C4-2B (cell line): ENCODE measurements around the gene FGFRL1.

ENCODE experiments used
- ZFX ChIP-seq: fragments of 450-650 bp; IDR thresholded peaks from 2 replicates; pipeline ENCODE4 v1.6.1; 2017
- TF ChIP-seq, protein P1 (sequence below): fragments of 450-650 bp; conservative IDR thresholded peaks from 2 replicates; pipeline ENCODE4 v1.5.1; 2017; ENCODE audit warnings: mild to moderate bottlenecking

DNA sequence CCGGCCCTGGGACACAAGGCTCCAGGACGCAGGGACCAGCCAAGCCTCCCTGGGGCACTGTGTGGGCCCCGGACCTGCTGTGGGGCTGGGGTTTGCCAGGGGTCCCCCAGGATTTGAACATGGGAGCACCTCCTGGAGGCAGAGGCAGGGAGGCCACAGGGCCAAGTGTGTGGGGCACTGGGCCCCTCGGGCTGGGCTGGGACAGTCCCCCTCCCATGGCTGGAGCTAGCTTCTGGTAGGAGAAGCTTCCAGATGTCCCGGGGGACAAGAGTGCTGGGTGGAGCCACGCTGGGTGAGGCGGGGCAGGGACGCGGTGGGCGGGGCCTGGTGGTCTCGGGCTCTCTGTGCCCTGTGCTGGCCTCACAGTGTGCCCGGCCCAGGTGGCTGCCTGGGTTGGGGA, 18.6 kb downstream of the FGFRL1 start:
- TF ChIP-seq, protein P1, sequence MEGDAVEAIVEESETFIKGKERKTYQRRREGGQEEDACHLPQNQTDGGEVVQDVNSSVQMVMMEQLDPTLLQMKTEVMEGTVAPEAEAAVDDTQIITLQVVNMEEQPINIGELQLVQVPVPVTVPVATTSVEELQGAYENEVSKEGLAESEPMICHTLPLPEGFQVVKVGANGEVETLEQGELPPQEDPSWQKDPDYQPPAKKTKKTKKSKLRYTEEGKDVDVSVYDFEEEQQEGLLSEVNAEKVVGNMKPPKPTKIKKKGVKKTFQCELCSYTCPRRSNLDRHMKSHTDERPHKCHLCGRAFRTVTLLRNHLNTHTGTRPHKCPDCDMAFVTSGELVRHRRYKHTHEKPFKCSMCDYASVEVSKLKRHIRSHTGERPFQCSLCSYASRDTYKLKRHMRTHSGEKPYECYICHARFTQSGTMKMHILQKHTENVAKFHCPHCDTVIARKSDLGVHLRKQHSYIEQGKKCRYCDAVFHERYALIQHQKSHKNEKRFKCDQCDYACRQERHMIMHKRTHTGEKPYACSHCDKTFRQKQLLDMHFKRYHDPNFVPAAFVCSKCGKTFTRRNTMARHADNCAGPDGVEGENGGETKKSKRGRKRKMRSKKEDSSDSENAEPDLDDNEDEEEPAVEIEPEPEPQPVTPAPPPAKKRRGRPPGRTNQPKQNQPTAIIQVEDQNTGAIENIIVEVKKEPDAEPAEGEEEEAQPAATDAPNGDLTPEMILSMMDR, result no peak
- TF ChIP-seq ZFX, result no peak
